Activated naive CD4-positive, alpha-beta T cell treated with anti-CD3 and anti-CD28 coated beads, Interleukin-2, amount 50 U/mL, for 16 hours (primary cell): ENCODE data around the gene MYOM1.
A peak's percentile ranks its signal among the peaks of the same experiment; 100 is the strongest.

ENCODE experiments used
- DNase-seq: peaks from one replicate; pipeline ENCODE4 v3.0.0-alpha.2; 2020

The MYOM1 gene

DNA sequence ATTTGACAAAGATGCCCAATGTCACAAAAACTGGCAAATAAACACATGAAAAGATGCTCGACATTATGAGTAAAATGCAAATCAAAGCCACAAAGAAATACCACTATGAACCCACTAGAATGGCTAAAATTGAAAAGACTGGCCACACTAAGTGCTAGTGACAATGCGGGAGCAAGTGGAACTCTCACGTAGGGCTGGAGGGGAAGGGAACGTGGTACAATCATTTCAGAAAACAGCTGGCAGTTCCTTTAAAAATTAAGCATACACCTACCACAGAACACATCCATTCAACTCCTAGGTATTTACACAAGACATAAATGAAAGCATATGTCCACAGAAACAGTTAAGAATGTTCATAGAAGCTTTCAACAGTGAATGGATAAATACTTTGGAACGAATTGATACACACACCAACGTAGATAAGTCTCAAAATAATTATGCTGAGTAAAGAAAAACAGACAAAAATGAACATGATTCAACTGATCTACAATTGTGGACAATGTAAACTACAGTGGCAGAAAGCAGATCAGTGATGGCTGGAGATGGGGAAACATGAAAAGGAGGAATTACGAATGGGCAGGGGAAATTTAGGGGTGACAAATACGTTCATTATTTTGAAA lies 71.7 kb downstream of the MYOM1 start:
- no peak for DNase-seq

DNA sequence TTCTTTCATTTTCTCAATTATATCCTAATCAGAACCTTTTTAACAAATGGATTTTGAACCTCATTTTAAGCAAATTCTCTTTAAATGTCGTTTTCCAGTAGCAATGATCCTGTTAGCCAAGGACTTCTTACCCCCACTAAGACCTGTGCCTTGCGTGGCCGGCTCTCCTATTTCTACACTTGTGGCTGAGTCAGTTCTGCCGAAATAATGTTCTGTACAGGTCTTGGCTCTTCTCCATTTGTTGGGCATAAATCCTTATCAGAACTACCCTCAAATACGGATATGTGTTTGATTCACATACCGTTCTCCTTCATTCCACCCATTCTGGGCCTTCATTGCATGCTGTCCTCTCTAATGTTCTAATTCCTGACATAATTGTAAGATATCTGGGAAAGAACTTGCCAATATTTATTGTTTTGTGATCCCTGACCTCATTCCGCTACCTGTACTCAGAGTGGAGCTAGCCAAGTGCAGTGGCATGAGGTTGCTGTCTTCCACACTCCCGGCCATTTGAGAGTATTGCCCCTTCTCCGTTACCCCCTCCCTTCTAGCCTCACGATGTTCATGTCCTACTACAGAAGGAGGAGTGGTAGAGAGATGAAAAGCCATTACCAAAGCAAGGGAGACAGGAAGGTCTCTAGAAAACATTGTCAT lies 78.7 kb downstream of the MYOM1 start:
- DNase-seq: no peak

DNA sequence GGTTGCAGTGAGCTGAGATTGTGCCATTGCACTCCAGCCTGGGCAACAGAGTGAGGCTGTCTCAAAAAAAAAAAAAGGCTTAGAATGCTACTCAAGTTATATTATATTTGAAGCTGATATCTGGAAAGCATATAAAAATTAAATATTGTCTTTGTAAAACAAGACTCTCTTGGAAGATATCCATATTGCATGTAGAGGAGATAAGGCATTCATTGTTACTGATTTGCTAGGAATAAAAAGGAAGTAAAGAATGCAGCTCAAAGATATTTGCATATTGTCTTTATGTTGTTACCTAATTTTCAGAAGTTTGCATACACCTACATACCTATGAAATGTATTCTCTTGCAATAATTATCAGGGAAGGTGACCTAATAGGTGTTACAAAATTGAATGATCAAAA lies 79.4 kb downstream of the MYOM1 start:
- DNase-seq: no peak

DNA sequence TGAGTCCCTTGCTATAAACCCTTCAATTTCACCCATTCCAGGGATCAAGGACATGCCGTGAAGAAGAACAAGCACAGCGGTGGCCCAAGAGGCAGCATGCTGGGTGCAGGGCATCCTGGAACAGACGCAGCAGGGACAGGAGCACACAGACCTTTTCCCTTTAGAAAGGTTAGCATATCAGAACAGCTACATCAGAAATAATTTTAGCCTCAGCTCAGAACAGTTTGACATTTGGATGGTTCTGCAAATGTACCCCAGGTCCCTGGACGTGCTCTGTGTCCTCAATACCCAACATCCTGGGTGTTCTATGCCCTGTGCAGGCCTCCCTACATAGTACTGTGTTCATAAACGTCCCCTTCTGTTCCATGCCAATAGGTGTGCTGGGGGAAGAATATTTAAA lies 80.4 kb downstream of the MYOM1 start:
- no peak for DNase-seq

- no peak for DNase-seq
These were observed 81.3 kb downstream of the MYOM1 start for GRCh38 chr18:3138274-3138975.

DNA sequence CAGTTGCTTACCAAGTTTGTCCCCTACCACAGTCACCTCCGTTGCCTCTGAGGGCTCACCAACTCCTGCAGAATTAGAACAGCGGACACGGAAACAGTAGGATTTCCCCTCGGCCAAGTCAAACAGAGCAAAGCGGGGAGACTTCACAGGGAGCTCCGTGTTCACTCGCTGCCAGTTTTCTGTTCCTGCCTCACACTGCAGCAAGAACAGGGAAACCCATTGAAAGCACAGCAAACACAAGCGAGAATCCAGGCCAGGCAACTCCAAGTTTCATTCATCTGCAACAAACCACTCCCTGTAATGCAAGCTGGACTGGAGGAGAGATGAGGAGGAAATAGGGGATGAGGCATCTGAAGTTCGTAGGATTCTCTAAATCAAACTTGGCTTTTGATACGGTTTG lies 84.2 kb downstream of the MYOM1 start:
- DNase-seq: no peak

GRCh38 chr18:3132700-3133099 lies 87.1 kb downstream of the MYOM1 start:
- DNase-seq: no peak

DNA sequence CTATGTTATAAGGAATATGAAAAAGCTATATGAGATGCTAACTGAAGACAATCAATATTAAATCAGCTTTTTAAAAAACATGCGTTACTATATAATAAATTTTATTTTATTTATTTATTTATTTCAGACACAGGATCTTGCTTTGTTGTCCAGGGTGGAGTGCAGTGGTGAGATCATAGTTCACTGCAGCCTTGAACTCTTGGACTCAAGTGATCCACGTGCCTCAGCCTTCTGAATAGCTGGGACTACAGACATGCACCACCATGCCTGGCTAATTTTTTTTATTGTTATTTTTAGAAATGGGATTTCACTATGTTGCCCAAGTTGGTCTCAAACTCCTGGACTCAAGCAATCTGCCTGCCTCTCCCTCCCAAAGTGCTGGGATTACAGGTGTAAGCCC lies 89.4 kb downstream of the MYOM1 start:
- DNase-seq: no peak

DNA sequence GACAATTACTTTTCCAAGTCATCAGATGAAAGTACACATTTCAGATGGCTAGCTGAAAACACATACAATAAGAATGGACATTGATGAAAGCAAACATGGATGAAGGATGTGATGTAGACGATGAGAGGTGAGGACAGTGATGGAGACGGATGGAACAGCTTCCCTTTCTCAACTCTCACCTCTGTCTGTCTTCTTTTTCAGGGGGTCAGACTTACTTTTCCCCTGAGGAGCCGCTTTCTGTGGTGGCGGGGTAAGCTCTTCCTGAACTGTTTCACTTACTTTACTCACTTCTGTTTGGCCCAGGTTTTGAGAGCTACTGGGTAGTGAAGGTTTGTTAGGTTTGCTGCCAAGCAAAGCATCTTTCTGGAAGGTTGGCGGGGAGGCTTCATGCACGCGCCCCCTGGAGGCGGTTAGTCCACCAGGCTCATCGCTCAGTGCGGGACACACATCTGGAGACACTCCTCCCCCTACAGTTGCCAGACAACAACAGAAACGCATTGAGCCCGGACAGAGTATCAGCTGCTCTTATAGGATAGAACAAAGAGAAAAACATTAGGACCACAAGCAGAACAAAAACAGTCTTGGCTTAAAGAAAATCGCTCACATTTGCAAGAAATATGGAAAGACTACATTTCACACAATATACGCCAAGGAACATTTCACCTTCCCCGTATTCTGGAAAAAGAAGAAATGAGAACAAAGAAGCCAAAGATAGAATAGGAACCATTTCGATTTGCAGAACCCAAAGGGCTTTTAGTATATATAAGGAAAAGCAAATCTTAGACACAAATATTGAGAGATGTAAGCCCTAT lies 90.5 kb downstream of the MYOM1 start:
- DNase-seq: peak; percentile 83

DNA sequence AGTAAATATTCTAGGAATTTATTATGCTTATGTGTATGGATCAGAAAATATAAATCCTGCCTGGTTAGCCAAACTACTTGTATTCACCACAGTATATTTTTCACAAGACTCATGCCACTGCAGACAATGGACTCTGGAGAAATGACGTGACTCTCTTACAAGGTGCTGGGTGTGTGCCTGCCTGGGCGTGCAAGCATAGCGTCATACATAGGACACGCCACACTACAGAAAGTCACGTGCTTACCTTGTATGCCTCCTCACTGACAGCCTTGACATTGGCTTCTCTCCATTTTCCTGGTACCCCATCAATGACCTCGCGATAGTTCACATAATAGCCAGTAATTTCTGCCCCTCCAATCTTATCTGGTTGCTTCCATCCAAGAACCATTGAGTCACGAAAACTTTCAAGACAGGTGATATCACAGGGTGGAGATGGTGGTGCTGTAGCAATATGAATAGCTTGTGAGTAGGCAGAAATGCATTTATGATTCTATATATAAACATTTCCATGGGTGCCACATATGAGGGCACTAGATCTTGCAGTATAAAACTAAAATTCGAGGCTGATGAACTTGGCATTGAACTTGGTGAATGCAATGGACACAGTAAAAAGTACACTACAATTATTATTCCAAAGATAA lies 93.2 kb downstream of the MYOM1 start:
- DNase-seq: no peak

DNA sequence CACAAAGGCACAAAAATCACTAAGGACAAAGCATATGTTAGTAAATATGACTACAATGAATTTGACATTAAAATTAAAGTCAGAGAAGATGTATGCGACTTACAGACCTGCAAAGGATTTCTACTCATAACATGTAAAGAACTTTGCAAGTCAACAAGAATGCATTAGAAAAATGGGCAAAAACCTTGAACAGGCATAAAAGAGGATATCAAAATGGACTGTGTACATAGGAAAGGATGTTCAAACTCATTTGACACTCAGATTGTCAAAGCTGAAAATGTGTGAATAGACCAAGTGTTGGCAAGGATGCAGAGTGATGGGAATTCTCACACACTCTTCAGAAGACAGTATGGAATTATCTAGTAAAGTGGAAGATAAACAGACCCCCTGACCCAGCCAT lies 94.9 kb downstream of the MYOM1 start:
- DNase-seq: no peak

DNA sequence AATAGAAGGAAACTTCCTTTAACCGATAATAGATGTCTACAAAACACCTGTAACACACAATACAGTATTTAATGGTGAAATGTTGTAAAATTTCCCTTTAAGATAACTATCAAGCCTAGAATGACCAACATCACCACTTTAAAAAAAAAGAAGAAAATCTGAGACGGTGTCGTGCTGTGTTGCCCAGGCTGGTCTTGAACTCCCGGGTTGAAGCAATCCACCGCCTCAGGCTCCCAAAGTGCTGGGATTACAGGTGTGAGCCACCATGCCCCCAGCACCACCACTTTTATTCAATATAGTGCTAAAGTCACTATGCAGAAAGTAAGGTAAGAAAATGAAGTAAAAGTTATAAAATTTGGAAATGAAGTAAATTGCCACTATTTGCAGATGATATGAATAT lies 96.9 kb downstream of the MYOM1 start:
- no peak for DNase-seq

GRCh38 chr18:3121259-3121658 lies 98.5 kb downstream of the MYOM1 start:
- DNase-seq: no peak

- no peak for DNase-seq
These were observed 99.4 kb downstream of the MYOM1 start for GRCh38 chr18:3120356-3120755.

GRCh38 chr18:3119401-3120341 lies 100.1 kb downstream of the MYOM1 start:
- no peak for DNase-seq

DNA sequence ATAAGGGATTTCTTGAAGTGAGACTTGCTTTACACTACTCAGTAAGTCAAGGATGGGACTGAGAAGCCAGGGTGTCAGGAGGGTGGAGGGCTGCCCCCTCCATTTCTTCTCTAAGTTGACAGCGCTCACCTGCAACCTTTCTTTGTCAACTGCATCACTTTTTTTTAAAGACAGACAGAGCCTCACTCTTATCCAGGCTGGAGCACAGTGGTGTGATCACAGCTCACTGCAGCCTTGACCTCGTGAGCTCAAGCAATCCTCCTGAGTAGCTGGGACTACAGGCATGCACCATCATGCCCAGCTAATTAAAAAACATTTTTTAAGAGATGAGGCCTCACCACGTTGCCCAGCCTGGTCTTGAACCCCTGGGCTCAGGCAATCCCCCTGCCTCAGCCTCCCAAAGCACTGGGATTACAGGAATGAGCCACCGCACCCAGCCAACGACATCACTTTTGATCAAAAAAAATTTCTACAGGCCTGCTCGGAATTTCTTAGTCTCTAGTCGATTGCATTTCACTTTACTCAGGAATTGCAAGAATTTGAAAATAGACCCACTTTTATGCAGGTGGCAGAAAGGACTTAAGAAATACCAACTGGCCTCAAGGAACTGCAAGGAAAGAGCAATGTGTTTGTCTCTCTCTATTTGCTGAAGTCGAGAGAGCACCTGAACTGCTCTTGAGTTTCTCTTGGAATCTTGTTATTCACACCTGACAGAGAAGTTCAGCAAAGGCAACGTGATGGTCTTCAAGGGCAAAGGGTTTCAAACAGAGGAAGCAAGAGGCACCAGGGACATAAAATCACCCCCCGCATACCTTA lies 101.4 kb downstream of the MYOM1 start:
- no peak for DNase-seq

- no peak for DNase-seq
These were observed 102.1 kb downstream of the MYOM1 start for GRCh38 chr18:3117493-3118192.

GRCh38 chr18:3115447-3116030 lies 104.2 kb downstream of the MYOM1 start:
- no peak for DNase-seq

DNA sequence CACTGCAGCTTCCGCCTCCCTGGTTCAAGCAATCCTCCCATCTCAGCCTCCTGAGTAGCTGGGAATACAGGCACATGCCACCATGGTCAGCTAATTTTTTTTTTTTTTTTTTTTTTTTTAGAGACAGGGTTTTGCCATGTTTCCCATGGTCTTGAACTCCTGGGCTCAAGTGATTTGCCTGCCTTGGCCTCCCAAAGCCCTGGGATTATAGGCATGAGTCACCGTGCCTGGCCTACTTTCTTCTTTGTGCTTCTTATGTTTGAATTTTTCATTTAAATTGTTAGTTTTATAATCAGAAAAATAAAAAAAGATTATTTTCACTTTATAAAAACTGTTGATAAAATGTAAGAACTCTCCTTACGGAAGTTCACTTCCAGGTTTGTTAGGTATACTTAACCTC lies 105.3 kb downstream of the MYOM1 start:
- DNase-seq: no peak

GRCh38 chr18:3114026-3114425 lies 105.7 kb downstream of the MYOM1 start:
- no peak for DNase-seq
